ENCODE data around the gene NEFH. TPM values are rescaled to one million over a fixed set of nuclear protein-coding genes. Genes with fewer than 3 reads are reported as not detected.

Gene NEFH
- total RNA-seq, 4 donors from 2014 or later: 0.15 to 0.18 TPM; not detected in 2

- no peak for ATAC-seq
- intact Hi-C loops (cut with DNase I; ENCODE audit: low total_unique reads): no loop called here
- peaks cover 47 to 55% (median 47%) of the 10 kb centered on the region in 3 donors for H3K27me3 ChIP-seq
- peaks cover 0 to 7% of the 10 kb centered on the region in 2 donors for H3K4me1 ChIP-seq
- no peak overlapping the region for H3K27ac ChIP-seq
- DNase-seq: no peak
- H3K36me3 ChIP-seq: no peaks in the 10 kb centered on the region
- in situ Hi-C loops (cut with MboI; ENCODE audit: low sequenced_read_pairs in 4 of 4): no loop called here
- H3K4me3 ChIP-seq: no peak overlapping the region
- no peak for TF ChIP-seq POLR2A (IDR thresholded peaks at IDR 0.05)
- TF ChIP-seq, protein P1, sequence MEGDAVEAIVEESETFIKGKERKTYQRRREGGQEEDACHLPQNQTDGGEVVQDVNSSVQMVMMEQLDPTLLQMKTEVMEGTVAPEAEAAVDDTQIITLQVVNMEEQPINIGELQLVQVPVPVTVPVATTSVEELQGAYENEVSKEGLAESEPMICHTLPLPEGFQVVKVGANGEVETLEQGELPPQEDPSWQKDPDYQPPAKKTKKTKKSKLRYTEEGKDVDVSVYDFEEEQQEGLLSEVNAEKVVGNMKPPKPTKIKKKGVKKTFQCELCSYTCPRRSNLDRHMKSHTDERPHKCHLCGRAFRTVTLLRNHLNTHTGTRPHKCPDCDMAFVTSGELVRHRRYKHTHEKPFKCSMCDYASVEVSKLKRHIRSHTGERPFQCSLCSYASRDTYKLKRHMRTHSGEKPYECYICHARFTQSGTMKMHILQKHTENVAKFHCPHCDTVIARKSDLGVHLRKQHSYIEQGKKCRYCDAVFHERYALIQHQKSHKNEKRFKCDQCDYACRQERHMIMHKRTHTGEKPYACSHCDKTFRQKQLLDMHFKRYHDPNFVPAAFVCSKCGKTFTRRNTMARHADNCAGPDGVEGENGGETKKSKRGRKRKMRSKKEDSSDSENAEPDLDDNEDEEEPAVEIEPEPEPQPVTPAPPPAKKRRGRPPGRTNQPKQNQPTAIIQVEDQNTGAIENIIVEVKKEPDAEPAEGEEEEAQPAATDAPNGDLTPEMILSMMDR (IDR thresholded peaks at IDR 0.05 in 4 of 5, conservative IDR thresholded peaks at IDR 0.05 in 1 of 5): no peak
- H3K9me3 ChIP-seq: no peaks in the 10 kb centered on the region
These were observed 2.2 kb upstream of the NEFH start for GRCh38 chr22:29477723-29478318.

DNA sequence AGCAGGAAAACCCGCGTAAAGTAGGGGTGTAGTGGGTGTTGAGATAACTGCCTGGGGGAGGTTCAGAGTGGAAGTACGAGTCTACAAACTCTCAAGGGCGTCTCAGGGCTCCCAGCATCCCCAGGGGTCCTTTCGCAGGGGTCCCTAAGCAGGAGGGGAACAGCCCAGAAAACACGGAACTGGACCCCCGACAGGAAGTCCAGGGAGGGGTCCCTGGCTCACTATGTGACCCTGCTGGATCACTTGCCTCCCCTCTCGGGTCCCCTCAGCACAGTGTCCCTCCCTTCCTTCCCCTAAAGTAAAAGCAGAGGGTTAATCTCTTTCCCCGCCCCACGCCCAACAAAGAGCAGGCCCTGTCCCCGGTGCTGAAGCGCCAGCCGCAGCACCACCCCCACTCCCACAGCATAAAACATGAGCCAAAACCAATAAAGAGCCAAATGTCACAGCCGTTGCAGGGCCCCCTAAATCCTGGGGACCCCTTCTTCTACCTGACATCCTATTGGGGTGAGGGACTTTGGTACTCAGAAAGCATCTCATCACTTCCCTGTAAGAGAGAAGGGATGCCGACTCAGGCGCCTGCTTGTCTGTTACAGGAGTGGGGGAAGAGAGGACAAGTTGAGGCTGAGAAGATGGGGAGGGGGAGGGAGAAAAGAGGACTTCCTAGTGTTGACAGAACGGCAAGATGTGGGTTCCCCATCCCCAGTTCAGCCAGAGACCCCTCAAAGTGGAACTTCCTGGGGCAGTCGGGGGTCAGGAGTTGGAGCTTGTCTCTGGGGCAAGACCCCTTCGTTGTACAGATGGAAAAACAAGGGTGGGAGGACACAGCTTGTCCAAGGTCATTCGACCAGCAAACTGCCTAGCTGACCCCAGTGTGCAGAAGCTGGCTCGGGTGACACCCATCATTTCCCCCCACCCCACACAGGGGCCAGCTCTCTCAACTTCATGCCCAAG lies 1.4 kb upstream of the NEFH start:
- TF ChIP-seq POLR2A (IDR thresholded peaks at IDR 0.05): no peak
- TF ChIP-seq, protein P1 (IDR thresholded peaks at IDR 0.05 in 4 of 5, conservative IDR thresholded peaks at IDR 0.05 in 1 of 5): no peak
- H3K27me3 ChIP-seq: peaks cover 47 to 56% (median 51%) of the 10 kb centered on the region in 3 donors
- H3K36me3 ChIP-seq: no peaks in the 10 kb centered on the region
- no peak for DNase-seq
- no peak overlapping the region for H3K4me3 ChIP-seq
- H3K9me3 ChIP-seq: no peaks in the 10 kb centered on the region
- in situ Hi-C loops (cut with MboI; ENCODE audit: low sequenced_read_pairs in 4 of 4) (no loop called here), intact Hi-C loops (cut with DNase I; ENCODE audit: low total_unique reads) (no loop called here)
- H3K27ac ChIP-seq: no peak overlapping the region
- H3K4me1 ChIP-seq: peaks cover 0 to 7% of the 10 kb centered on the region in 2 donors
- no peak for ATAC-seq

DNA sequence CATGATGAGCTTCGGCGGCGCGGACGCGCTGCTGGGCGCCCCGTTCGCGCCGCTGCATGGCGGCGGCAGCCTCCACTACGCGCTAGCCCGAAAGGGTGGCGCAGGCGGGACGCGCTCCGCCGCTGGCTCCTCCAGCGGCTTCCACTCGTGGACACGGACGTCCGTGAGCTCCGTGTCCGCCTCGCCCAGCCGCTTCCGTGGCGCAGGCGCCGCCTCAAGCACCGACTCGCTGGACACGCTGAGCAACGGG lies 169 bp downstream of the NEFH start:
- intact Hi-C loops (cut with DNase I; ENCODE audit: low total_unique reads): no loop called here

GRCh38 chr22:29480512-29481264 lies 670 bp downstream of the NEFH start:
- intact Hi-C loops (cut with DNase I; ENCODE audit: low total_unique reads) (no loop called here), in situ Hi-C loops (cut with MboI; ENCODE audit: low sequenced_read_pairs in 4 of 4) (no loop called here)
- no peak for DNase-seq
- Histone ChIP-seq H3K27me3 (peaks cover 47 to 56% (median 51%) of the 10 kb centered on the region in 3 donors), H3K4me3 (peak overlapping the region in 3 of 4 donors; percentile 21 to 31 (median 21)), H3K9me3 (no peaks in the 10 kb centered on the region), H3K4me1 (peaks cover 0 to 7% of the 10 kb centered on the region in 2 donors), H3K27ac (no peak overlapping the region), H3K36me3 (no peaks in the 10 kb centered on the region)
- no peak for TF ChIP-seq POLR2A (IDR thresholded peaks at IDR 0.05)
- TF ChIP-seq, protein P1 (IDR thresholded peaks at IDR 0.05 in 4 of 5, conservative IDR thresholded peaks at IDR 0.05 in 1 of 5): no peak
- ATAC-seq: no peak

More for the DNA sequence above, 169 bp downstream of the NEFH start:
- no peak overlapping the region for H3K27ac ChIP-seq
- peak overlapping the region in 1 of 4 donors; percentile 21 for H3K4me3 ChIP-seq
- DNase-seq: no peak
- in situ Hi-C loops (cut with MboI; ENCODE audit: low sequenced_read_pairs in 4 of 4): no loop called here
- peaks cover 47 to 56% (median 51%) of the 10 kb centered on the region in 3 donors for H3K27me3 ChIP-seq
- TF ChIP-seq, protein P1 (IDR thresholded peaks at IDR 0.05 in 4 of 5, conservative IDR thresholded peaks at IDR 0.05 in 1 of 5): no peak
- TF ChIP-seq POLR2A (IDR thresholded peaks at IDR 0.05): no peak
- ATAC-seq: no peak
- H3K9me3 ChIP-seq: no peaks in the 10 kb centered on the region
- H3K36me3 ChIP-seq: no peaks in the 10 kb centered on the region
- H3K4me1 ChIP-seq: peaks cover 0 to 7% of the 10 kb centered on the region in 2 donors
